OCI-LY1 (cell line): ENCODE data around the gene ZNF497.

Experiments
- H2AFZ ChIP-seq: fragments of 200-600 bp; sonication (generic), shearing (Covaris generic); 2 replicates; pipeline ENCODE4 v1.6.0; 2014; ENCODE audit warnings: antibody characterized with exemption, mild to moderate bottlenecking, low read length
- H3F3A ChIP-seq: fragments of 200-600 bp; sonication (generic), shearing (Covaris generic); 2 replicates; pipeline ENCODE4 v1.6.0; 2014; ENCODE audit warnings: mild to moderate bottlenecking, antibody characterized with exemption, low read length, moderate library complexity; ENCODE audit not compliant: insufficient read depth
- H3K27ac ChIP-seq: fragments of 200-600 bp; sonication (generic); 2 replicates; pipeline ENCODE4 v1.5.1; 2014; ENCODE audit warnings: low read length, mixed run types, mild to moderate bottlenecking, low read depth; ENCODE audit not compliant: poor library complexity, severe bottlenecking
- H3K27me3 ChIP-seq: fragments of 200-600 bp; sonication (generic); 2 replicates; pipeline ENCODE4 v1.6.0; 2014; ENCODE audit warnings: antibody characterized with exemption, mild to moderate bottlenecking, low read length, moderate library complexity; ENCODE audit not compliant: insufficient read depth
- H3K36me3 ChIP-seq: fragments of 200-600 bp; sonication (generic); 2 replicates; pipeline ENCODE4 v1.6.1; 2014; ENCODE audit warnings: mild to moderate bottlenecking, antibody characterized with exemption, low read length, moderate library complexity, mixed read lengths; ENCODE audit not compliant: insufficient read depth
- H3K4me1 ChIP-seq: fragments of 200-600 bp; sonication (generic); 2 replicates; pipeline ENCODE4 v1.5.1; 2014; ENCODE audit warnings: mild to moderate bottlenecking, low read length, moderate library complexity; ENCODE audit not compliant: insufficient read depth, severe bottlenecking
- H3K4me2 ChIP-seq: fragments of 200-600 bp; sonication (generic), shearing (Covaris generic); 2 replicates; pipeline ENCODE4 v1.6.1; 2014; ENCODE audit warnings: low read length
- H3K4me3 ChIP-seq: fragments of 200-600 bp; sonication (generic); 2 replicates; pipeline ENCODE4 v1.5.1; 2014; ENCODE audit warnings: low read length, low read depth, mild to moderate bottlenecking, mixed read lengths; ENCODE audit not compliant: poor library complexity, severe bottlenecking
- H3K79me2 ChIP-seq: fragments of 200-600 bp; shearing (Covaris generic); 2 replicates; pipeline ENCODE4 v1.6.1; 2016; ENCODE audit warnings: mixed run types, low read length, mixed read lengths; ENCODE audit not compliant: insufficient read depth
- H3K9ac ChIP-seq: fragments of 200-600 bp; sonication (generic), shearing (Covaris generic); 2 replicates; pipeline ENCODE4 v1.6.1; 2014; ENCODE audit warnings: mild to moderate bottlenecking, low read length, mixed read lengths
- H3K9me2 ChIP-seq: fragments of 200-600 bp; sonication (generic), shearing (Covaris generic); 2 replicates; pipeline ENCODE4 v1.6.1; 2014; ENCODE audit warnings: low read depth, mild to moderate bottlenecking, low read length, mixed read lengths
- H3K9me3 ChIP-seq: fragments of 200-600 bp; shearing (Covaris generic); 2 replicates; pipeline ENCODE4 v1.6.1; 2014; ENCODE audit warnings: low read length, mixed read lengths
- H4K20me1 ChIP-seq: fragments of 200-600 bp; sonication (generic), shearing (Covaris generic); 2 replicates; pipeline ENCODE4 v1.6.0; 2016; ENCODE audit warnings: mild to moderate bottlenecking, low read length; ENCODE audit not compliant: insufficient read depth
- CTCF ChIP-seq: fragments of 200-600 bp; sonication (generic), shearing (Covaris generic); IDR thresholded peaks from 2 replicates; pipeline ENCODE4 v1.5.1; 2017; ENCODE audit warnings: mild to moderate bottlenecking, antibody characterized with exemption, low read length, moderate library complexity, mixed read lengths
- EZH2 ChIP-seq: fragments of 200-600 bp; sonication (generic), shearing (Covaris generic); IDR thresholded peaks from 2 replicates; pipeline ENCODE4 v1.8.0; 2017; ENCODE audit warnings: borderline replicate concordance, mixed run types, mild to moderate bottlenecking, antibody characterized with exemption, low read length, moderate library complexity, mixed read lengths

The ZNF497 gene

GRCh38 chr19:58352760-58353671 is 9.5 kb downstream of the ZNF497 start, which contains the start of gene A1BG:
Gene A1BG (minus strand): TSS chr19:58353492. CDS start chr19:58353437, 55 bp downstream.
- H3F3A ChIP-seq, result no peaks in the 10 kb centered on the region
- no peak within 1 kb of the TSS for H3K27ac ChIP-seq
- no peak within 1 kb of the TSS for H3K4me2 ChIP-seq
- no peak within 1 kb of the TSS for H2AFZ ChIP-seq
- H3K36me3 ChIP-seq, result no peaks in the 10 kb centered on the region
- H4K20me1 ChIP-seq, result no peaks in the 10 kb centered on the region
- H3K9me2 ChIP-seq, result no peaks in the 10 kb centered on the region
- TF ChIP-seq EZH2, result no peak
- TF ChIP-seq CTCF, result no peak
- H3K9ac ChIP-seq, result no peak within 1 kb of the TSS
- peaks cover 6% of the 10 kb centered on the region for H3K79me2 ChIP-seq
- H3K9me3 ChIP-seq, result no peaks in the 10 kb centered on the region
- no peak within 1 kb of the TSS for H3K4me3 ChIP-seq
- peaks cover 15% of the 10 kb centered on the region for H3K4me1 ChIP-seq
- no peaks in the 10 kb centered on the region for H3K27me3 ChIP-seq

GRCh38 chr19:58351990-58352755 is 10.4 kb downstream of the ZNF497 start:
- Histone ChIP-seq H3K4me3 (no peak overlapping the region), H3K9me2 (no peaks in the 10 kb centered on the region), H3K79me2 (peaks cover 9% of the 10 kb centered on the region), H3K27me3 (no peaks in the 10 kb centered on the region), H2AFZ (no peak overlapping the region), H3K36me3 (no peaks in the 10 kb centered on the region), H3K9me3 (no peaks in the 10 kb centered on the region), H3K4me1 (peaks cover 15% of the 10 kb centered on the region), H3K9ac (no peak overlapping the region), H3K4me2 (no peak overlapping the region), H4K20me1 (no peaks in the 10 kb centered on the region), H3F3A (no peaks in the 10 kb centered on the region), H3K27ac (no peak overlapping the region)
- TF ChIP-seq CTCF, result no peak
- no peak for TF ChIP-seq EZH2

- Histone ChIP-seq H2AFZ (no peak overlapping the region), H3K4me2 (no peak overlapping the region), H3K27me3 (no peaks in the 10 kb centered on the region), H3K4me1 (peaks cover 21% of the 10 kb centered on the region), H3K9me2 (no peaks in the 10 kb centered on the region), H3K9me3 (no peaks in the 10 kb centered on the region), H3K4me3 (no peak overlapping the region), H4K20me1 (no peaks in the 10 kb centered on the region), H3K9ac (no peak overlapping the region), H3K36me3 (no peaks in the 10 kb centered on the region), H3F3A (no peaks in the 10 kb centered on the region), H3K27ac (no peak overlapping the region), H3K79me2 (peaks cover 9% of the 10 kb centered on the region)
- TF ChIP-seq CTCF (no peak), EZH2 (no peak)
These were observed 11.0 kb downstream of the ZNF497 start for GRCh38 chr19:58351558-58351878.
